Anterior cingulate cortex (tissue), 58 donors: ENCODE measurements around the gene KRTAP10-11.
"Not testable (repeated sequence)": the region's sequence is repeated elsewhere in the genome, so short reads cannot be mapped to it uniquely, and the experiment has no call there.

Experiments
- DNase-seq, 58 donors: peaks; one replicate each; lab custom pipeline; 2025; lab: John Stamatoyannopoulos, UW

The KRTAP10-11 gene

GRCh38 chr21:44658913-44659595 is 12.8 kb downstream of the KRTAP10-11 start:
- no peak for DNase-seq

GRCh38 chr21:44661567-44661966 is 15.4 kb downstream of the KRTAP10-11 start:
- not testable (repeated sequence) for DNase-seq

GRCh38 chr21:44664691-44665090 is 18.5 kb downstream of the KRTAP10-11 start:
- DNase-seq: no peak

- no peak for DNase-seq
Observed at GRCh38 chr21:44666401-44667320, 20.4 kb downstream of the KRTAP10-11 start, which contains the start of gene KRTAP12-2. Gene KRTAP12-2 (minus strand): TSS chr21:44666927. CDS start chr21:44666886, 41 bp downstream.

GRCh38 chr21:44667612-44668011 is 21.4 kb downstream of the KRTAP10-11 start:
- DNase-seq: no peak

- no peak for DNase-seq
Observed at GRCh38 chr21:44670642-44671432, 24.6 kb downstream of the KRTAP10-11 start.

- DNase-seq: no peak
Observed at GRCh38 chr21:44671911-44672310, 25.7 kb downstream of the KRTAP10-11 start.

GRCh38 chr21:44677881-44678280 is 31.7 kb downstream of the KRTAP10-11 start:
- no peak for DNase-seq

GRCh38 chr21:44681152-44681551 is 34.9 kb downstream of the KRTAP10-11 start:
- DNase-seq: no peak

- DNase-seq: no peak
Observed at GRCh38 chr21:44681861-44682579, 35.8 kb downstream of the KRTAP10-11 start, which contains the start of gene KRTAP12-1. Gene KRTAP12-1 (minus strand): TSS chr21:44682163. CDS start chr21:44682123, 40 bp downstream.

GRCh38 chr21:44682580-44683151 is 36.5 kb downstream of the KRTAP10-11 start:
- DNase-seq: no peak

- DNase-seq: no peak
Observed at GRCh38 chr21:44684077-44684476, 37.9 kb downstream of the KRTAP10-11 start.

- no peak for DNase-seq
Observed at GRCh38 chr21:44684483-44684882, 38.3 kb downstream of the KRTAP10-11 start.

GRCh38 chr21:44685050-44685449 is 38.8 kb downstream of the KRTAP10-11 start:
- DNase-seq: not testable (repeated sequence)

- no peak for DNase-seq
Observed at GRCh38 chr21:44686000-44686781, 40.0 kb downstream of the KRTAP10-11 start.

- DNase-seq: no peak
Observed at GRCh38 chr21:44686843-44687561, 40.8 kb downstream of the KRTAP10-11 start.

- no peak for DNase-seq
Observed at GRCh38 chr21:44687671-44688070, 41.5 kb downstream of the KRTAP10-11 start.

- DNase-seq: not testable (repeated sequence)
Observed at GRCh38 chr21:44689740-44690139, 43.5 kb downstream of the KRTAP10-11 start.
